Left lung (tissue), 10 donors: ENCODE data around the gene AK1. TPM values are rescaled to one million over a fixed set of nuclear protein-coding genes. Genes with fewer than 3 reads are reported as not detected.
A peak's percentile ranks its signal among the peaks of the same experiment; 100 is the strongest.
"Not testable (repeated sequence)": the region's sequence is repeated elsewhere in the genome, so short reads cannot be mapped to it uniquely, and the experiment has no call there.

Source experiments
- ATAC-seq: fragments of 200-7000 bp; cut with Tn5 transposase; one replicate; pipeline ENCODE4 v1.9.1; 2020; ENCODE audit warnings: moderate library complexity
- DNase-seq, 4 donors: peaks; one replicate each; pipeline ENCODE4 v3.0.0-alpha.2; 2013 to 2020
- H3K27ac ChIP-seq, 2 donors: fragments of 200-600 bp; sonication (generic) in 1 of 2; one replicate each; pipeline versions ENCODE4 v1.5.0 to v1.8.0; 2020 to 2021
- H3K27me3 ChIP-seq, 2 donors: fragments of 200-600 bp; sonication (generic) in 1 of 2; one replicate each; pipeline versions ENCODE4 v1.5.0 to v1.8.0; 2020 to 2021
- H3K36me3 ChIP-seq, 2 donors: fragments of 200-600 bp; sonication (generic) in 1 of 2; one replicate each; pipeline versions ENCODE4 v1.5.0 to v1.8.0; 2020 to 2021
- H3K4me1 ChIP-seq, 2 donors: fragments of 200-600 bp; one replicate each; pipeline ENCODE4 v1.8.0; 2021
- H3K4me3 ChIP-seq, 2 donors: fragments of 200-600 bp; sonication (generic) in 1 of 2; one replicate each; pipeline versions ENCODE4 v1.5.0 to v1.8.0; 2020 to 2021; ENCODE audit warnings: mild to moderate bottlenecking in 1 of 2
- H3K9me3 ChIP-seq, 2 donors: fragments of 200-600 bp; sonication (generic) in 1 of 2; one replicate each; pipeline versions ENCODE4 v1.5.0 to v1.8.0; 2020 to 2021
- intact Hi-C, 2 donors: fragments of 100-400 bp; cut with DNase I; formaldehyde crosslinking; loops; one replicate each; pipeline versions ENCODE4 v1.11.2 to v1.14.2; 2022
- polyA plus RNA-seq, 6 donors: library from polyadenylated mRNA; unstranded; fragments of 120-200 nt; gene quantifications; one replicate each; pipeline ENCODE4 v1.2.1, GENCODE V29; 2013; ENCODE audit not compliant: insufficient read length in 6 of 6
- total RNA-seq, 2 donors: library from RNA; stranded (reverse); fragmentation: NEBNext Ultra II Directional; extraction: Animal tissue kit (Norgen Biotek cat#: 25700); gene quantifications; one replicate each; pipeline ENCODE4 v1.2.1, GENCODE V29; 2021
- TF ChIP-seq, protein P1 (sequence below), 2 donors: fragments of 200-600 bp; sonication (generic) in 1 of 2; IDR thresholded peaks; one replicate each; pipeline versions ENCODE4 v1.5.0 to v1.8.0; 2021; ENCODE audit warnings: antibody characterized with exemption in 2 of 2
- donor health status: DM: no; HTN: yes; CAD: no.
- donor health status: DM: no; HTN: no; CAD: no.

The AK1 gene
- total and polyA plus RNA-seq, 8 donors, result 47.3 to 264 (median 76.7) TPM

DNA sequence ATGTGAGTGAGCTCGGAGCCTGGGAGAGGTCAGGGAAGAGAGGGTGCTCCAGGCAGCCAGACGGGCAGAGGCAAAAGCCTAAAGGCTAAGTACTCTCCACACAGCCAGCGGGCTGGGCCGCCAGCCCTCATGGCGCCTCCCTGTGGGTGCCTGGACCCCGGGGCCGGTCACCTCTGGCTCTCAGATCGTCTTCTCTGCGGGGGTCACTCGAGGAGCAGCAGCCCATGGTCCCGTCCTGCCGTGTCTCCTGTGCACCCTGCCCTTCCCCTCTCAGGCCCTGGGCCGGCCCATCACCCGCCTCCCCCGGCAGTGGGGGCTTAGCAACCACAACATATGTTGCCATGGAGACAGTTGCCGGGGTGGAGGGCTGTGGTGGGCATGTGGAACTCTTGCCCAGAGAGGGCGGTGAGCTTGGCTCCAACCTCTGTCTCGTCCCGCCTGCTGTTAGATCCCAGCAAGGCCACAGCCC, 4.2 kb downstream of the AK1 start:
- intact Hi-C loops, result loop anchor here in 1 of 2 donors (5.0 to 10.0 kb wide), 2 partner anchors 78 to 136 kb away; partner anchors contain the start of gene TOR2A
- DNase-seq (peak in 1 of 4 donors; percentile 80), ATAC-seq (no peak)
- Histone ChIP-seq H3K27me3 (peaks cover 0 to 13% of the 10 kb centered on the region in 2 donors), H3K4me1 (peaks cover 27 to 68% of the 10 kb centered on the region in 2 donors), H3K9me3 (no peaks in the 10 kb centered on the region), H3K4me3 (no peak overlapping the region), H3K27ac (no peak overlapping the region), H3K36me3 (peaks cover 0 to 34% of the 10 kb centered on the region in 2 donors)
- TF ChIP-seq, protein P1, sequence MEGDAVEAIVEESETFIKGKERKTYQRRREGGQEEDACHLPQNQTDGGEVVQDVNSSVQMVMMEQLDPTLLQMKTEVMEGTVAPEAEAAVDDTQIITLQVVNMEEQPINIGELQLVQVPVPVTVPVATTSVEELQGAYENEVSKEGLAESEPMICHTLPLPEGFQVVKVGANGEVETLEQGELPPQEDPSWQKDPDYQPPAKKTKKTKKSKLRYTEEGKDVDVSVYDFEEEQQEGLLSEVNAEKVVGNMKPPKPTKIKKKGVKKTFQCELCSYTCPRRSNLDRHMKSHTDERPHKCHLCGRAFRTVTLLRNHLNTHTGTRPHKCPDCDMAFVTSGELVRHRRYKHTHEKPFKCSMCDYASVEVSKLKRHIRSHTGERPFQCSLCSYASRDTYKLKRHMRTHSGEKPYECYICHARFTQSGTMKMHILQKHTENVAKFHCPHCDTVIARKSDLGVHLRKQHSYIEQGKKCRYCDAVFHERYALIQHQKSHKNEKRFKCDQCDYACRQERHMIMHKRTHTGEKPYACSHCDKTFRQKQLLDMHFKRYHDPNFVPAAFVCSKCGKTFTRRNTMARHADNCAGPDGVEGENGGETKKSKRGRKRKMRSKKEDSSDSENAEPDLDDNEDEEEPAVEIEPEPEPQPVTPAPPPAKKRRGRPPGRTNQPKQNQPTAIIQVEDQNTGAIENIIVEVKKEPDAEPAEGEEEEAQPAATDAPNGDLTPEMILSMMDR (IDR thresholded peaks at IDR 0.05), result no peak

DNA sequence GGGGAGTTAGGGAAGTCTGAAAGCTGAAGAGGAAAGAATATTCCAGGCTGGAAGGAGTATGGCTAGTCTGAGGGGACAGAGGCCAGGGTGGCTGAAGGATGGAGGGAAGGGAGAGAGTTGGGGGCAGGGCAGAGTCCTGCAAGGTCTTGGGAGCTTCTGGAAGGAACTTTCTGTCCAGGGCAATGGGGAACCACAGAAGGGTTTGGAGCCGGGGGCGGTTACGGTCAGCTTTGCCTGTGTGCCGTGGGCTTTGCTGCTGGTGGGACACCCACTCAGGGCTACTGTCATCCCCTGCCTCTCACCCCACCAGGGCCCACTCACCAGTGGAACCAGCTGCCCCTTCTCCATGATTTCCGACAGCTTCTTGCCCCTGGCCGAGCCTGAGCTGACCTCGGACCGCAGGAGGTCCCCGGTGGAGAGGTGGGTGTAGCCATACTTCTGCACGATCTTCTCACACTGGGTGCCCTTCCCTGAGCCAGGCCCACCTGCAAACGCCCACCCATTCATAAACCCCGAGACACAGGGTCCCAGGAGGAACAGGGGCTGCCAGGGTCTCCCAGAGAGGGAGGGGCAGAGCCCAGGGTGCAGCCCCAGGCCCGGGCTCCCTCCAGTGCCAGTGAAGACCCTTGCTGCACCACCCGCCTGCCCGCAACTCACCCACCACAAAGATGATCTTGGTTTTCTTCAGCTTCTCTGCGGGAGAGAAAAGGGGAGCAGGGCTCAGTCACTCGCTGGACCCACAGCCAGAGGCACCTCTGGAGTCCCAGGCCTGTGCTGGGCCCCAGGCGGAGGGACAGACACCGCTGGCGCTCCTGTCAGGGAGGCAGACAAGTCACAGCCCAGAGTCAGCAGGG, 4.9 kb downstream of the AK1 start:
- no peak overlapping the region for H3K27ac ChIP-seq

DNA sequence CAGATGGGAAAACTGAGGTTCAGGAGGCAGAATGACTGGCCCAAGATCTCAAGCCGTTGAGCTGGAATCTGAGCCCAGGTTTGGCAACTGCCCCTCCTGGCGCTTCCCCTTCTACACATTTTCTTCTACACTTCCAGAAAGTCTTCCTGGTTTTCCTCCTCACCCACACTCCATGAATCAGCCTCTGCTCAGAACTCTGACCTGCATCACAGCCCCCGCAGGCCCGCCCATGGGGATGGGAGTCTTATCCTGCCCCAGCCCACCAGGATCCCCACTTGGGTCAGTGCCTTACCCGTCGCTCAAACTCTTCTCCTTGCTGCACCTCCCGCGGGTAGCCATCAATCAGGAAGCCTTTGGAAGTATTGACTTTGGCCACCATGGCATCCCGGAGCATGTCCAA, 5.9 kb downstream of the AK1 start:
- Histone ChIP-seq H3K9me3 (no peaks in the 10 kb centered on the region), H3K27me3 (no peaks in the 10 kb centered on the region), H3K4me3 (no peak overlapping the region), H3K36me3 (peaks cover 0 to 46% of the 10 kb centered on the region in 2 donors), H3K4me1 (peaks cover 18 to 69% of the 10 kb centered on the region in 2 donors), H3K27ac (no peak overlapping the region)
- no peak for DNase-seq
- intact Hi-C loops, result loop anchor here in 1 of 2 donors (5.0 to 10.0 kb wide), 2 partner anchors 77 to 134 kb away; partner anchors contain the start of gene TOR2A
- TF ChIP-seq, protein P1 (IDR thresholded peaks at IDR 0.05), result no peak
- ATAC-seq, result no peak

More for the DNA sequence above, 4.9 kb downstream of the AK1 start:
- ATAC-seq (no peak), DNase-seq (no peak)
- Histone ChIP-seq H3K9me3 (no peaks in the 10 kb centered on the region), H3K36me3 (peaks cover 0 to 41% of the 10 kb centered on the region in 2 donors), H3K4me3 (no peak overlapping the region), H3K27me3 (peaks cover 0 to 7% of the 10 kb centered on the region in 2 donors), H3K4me1 (peaks cover 23 to 68% of the 10 kb centered on the region in 2 donors)
- TF ChIP-seq, protein P1 (IDR thresholded peaks at IDR 0.05), result no peak
- intact Hi-C loops, result loop anchor here in 1 of 2 donors (5.0 to 10.0 kb wide), 2 partner anchors 78 to 135 kb away; partner anchors contain the start of gene TOR2A

DNA sequence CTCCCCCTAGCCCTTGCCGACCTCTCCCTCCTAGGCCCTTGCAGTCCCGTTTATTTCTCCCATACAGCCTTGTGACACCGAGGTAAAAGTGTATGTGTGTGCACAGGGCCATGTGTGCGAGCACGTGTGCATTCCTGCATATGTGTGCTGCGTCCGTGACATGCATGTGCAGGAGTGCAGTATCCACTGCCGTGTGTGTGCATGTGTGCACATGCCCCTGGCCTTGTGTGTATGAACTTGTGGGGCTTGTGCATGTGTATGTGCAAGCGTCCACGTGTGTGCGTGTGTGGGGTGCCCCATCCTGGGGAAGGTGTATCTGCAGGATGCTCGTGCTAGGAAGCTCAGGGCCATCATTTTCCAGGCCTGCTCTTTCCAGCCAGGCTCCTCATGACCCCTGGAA, 6.6 kb downstream of the AK1 start:
- Histone ChIP-seq H3K9me3 (no peaks in the 10 kb centered on the region), H3K4me3 (no peak overlapping the region), H3K36me3 (peaks cover 0 to 46% of the 10 kb centered on the region in 2 donors), H3K27me3 (no peaks in the 10 kb centered on the region), H3K4me1 (peaks cover 14 to 68% of the 10 kb centered on the region in 2 donors), H3K27ac (no peak overlapping the region)
- TF ChIP-seq, protein P1 (IDR thresholded peaks at IDR 0.05), result no peak
- ATAC-seq, result no peak
- no peak for DNase-seq
- intact Hi-C loops, result loop anchor here in 1 of 2 donors (5.0 to 10.0 kb wide), 2 partner anchors 76 to 134 kb away; partner anchors contain the start of gene TOR2A

DNA sequence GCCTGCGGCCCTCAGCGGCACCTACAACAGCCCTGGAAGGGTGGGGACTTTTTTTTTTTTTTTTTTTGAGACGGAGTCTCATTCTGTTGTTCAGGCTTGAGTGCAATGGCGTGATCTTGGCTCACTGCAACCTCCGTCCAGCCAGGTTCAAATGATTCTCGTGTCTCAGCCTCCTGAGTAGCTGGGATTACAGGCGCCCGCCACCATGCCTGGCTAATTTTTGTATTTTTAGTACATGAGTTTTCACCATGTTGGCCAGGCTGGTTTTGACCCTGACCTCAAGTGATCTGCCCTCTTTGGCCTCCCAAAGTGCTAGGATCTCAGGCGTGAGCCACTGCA, 7.4 kb downstream of the AK1 start:
- not testable (repeated sequence) for H3K9me3 ChIP-seq, H3K27ac ChIP-seq, H3K4me3 ChIP-seq, DNase-seq, H3K27me3 ChIP-seq, ATAC-seq
- H3K36me3 ChIP-seq, result peaks cover 0 to 46% of the 10 kb centered on the region in 2 donors
- intact Hi-C loops, result loop anchor here in 1 of 2 donors (5.0 to 10.0 kb wide), 2 partner anchors 75 to 133 kb away; partner anchors contain the start of gene TOR2A
- TF ChIP-seq, protein P1 (IDR thresholded peaks at IDR 0.05), result peak in 1 of 2 donors; percentile 57
- H3K4me1 ChIP-seq, result peaks cover 14 to 65% of the 10 kb centered on the region in 2 donors
